HCT116 (cell line): Measurements from ENCODE around the gene NEK5. TPM values are rescaled to one million over a fixed set of nuclear protein-coding genes. Genes with fewer than 3 reads are reported as not detected.
A peak's percentile ranks its signal among the peaks of the same experiment; 100 is the strongest.

Experiments used
- ATAC-seq: fragments of 200-7000 bp; cut with Tn5 transposase; 2 replicates; pipeline ENCODE4 v1.9.1; 2020; ENCODE audit warnings: mild to moderate bottlenecking, moderate library complexity
- BruUV-seq: library from RNA; stranded (reverse); fragments of 400-500 nt; replicated peaks from 2 replicates; lab custom pipeline; 2021; lab: Mats Ljungman, UMichigan
- CTCF ChIA-PET: fragments of 300-600 bp; sonication (Branson Sonifier 250); formaldehyde crosslinking; loops from one replicate; lab custom pipeline; 2021; ENCODE audit warnings: antibody characterized with exemption; lab: Charles Lee
- POLR2A ChIA-PET: fragments of 300-600, 350-600 bp; sonication (Branson Sonifier 250); formaldehyde crosslinking; loops from one replicate; lab custom pipeline; 2021; ENCODE audit warnings: antibody characterized with exemption; lab: Charles Lee
- RAD21 ChIA-PET, 2 experiments: fragments of 300-600 bp; sonication (Branson Sonifier 250); formaldehyde crosslinking; loops; one replicate each; lab custom pipeline; 2023; ENCODE audit warnings: low total read pairs in 2 of 2; ENCODE audit not compliant: uncharacterized antibody in 2 of 2, unreplicated experiment in 2 of 2, low non-redundant PET in 1 of 2; lab: Charles Lee
- DNase-seq: peaks from one replicate; pipeline ENCODE4 v3.0.0-alpha.2; 2010; ENCODE audit warnings: low read depth, low spot score
- H2AFZ ChIP-seq: fragments of 200-600 bp; shearing (Covaris generic), sonication (generic); 2 replicates; pipeline ENCODE4 v1.6.1; 2017; ENCODE audit warnings: low read depth, mixed run types, mixed read lengths, antibody characterized with exemption, low read length; ENCODE audit not compliant: poor library complexity, severe bottlenecking
- H3K27ac ChIP-seq: 2 replicates; pipeline ENCODE4 v1.5.1; 2012; ENCODE audit warnings: low read depth, low read length
- H3K27me3 ChIP-seq: fragments of 200-600 bp; sonication (generic); 2 replicates; pipeline ENCODE4 v1.6.1; 2016; ENCODE audit warnings: mixed run types, low read length, mixed read lengths; ENCODE audit not compliant: insufficient read depth
- H3K36me3 ChIP-seq, 2 experiments: fragments of 200-500 bp in 1 of 2; fragments of 200-600 bp in 1 of 2; sonication (Bioruptor generic) in 1 of 2; sonication (generic) in 1 of 2; 2 replicates each; pipeline versions ENCODE4 v1.5.1 to v1.6.1; 2014 to 2016; ENCODE audit warnings: low read length in 2 of 2, inconsistent platforms in 1 of 2, mixed read lengths in 1 of 2, mixed run types in 1 of 2; ENCODE audit not compliant: insufficient read depth in 2 of 2, control insufficient read depth in 1 of 2
- H3K4me1 ChIP-seq, 2 experiments: fragments of 200-600 bp in 1 of 2; sonication (generic) in 1 of 2; 2 replicates each; pipeline versions ENCODE4 v1.5.1 to v1.6.1; 2012 to 2017; ENCODE audit warnings: low read length in 2 of 2, inconsistent platforms in 1 of 2, mild to moderate bottlenecking in 1 of 2, mixed read lengths in 1 of 2, mixed run types in 1 of 2, moderate library complexity in 1 of 2; ENCODE audit not compliant: insufficient read depth in 2 of 2, control insufficient read depth in 1 of 2
- H3K4me2 ChIP-seq: fragments of 200-600 bp; sonication (generic); 2 replicates; pipeline ENCODE4 v1.6.1; 2017; ENCODE audit warnings: mixed run types, low read length, mixed read lengths
- H3K4me3 ChIP-seq, 2 experiments: fragments of 200-600 bp in 1 of 2; sonication (generic) in 1 of 2; replicated peaks in 1 of 2; 2 replicates each; pipeline ENCODE4 v1.5.1; 2011 to 2016; ENCODE audit warnings: low read length in 2 of 2, control low read depth in 1 of 2, low read depth in 1 of 2, mild to moderate bottlenecking in 1 of 2, mixed read lengths in 1 of 2, mixed run types in 1 of 2
- H3K79me2 ChIP-seq: fragments of 200-600 bp; sonication (generic); 2 replicates; pipeline ENCODE4 v1.6.1; 2017; ENCODE audit warnings: mild to moderate bottlenecking, mixed run types, low read length, moderate library complexity, mixed read lengths; ENCODE audit not compliant: insufficient read depth
- H3K9ac ChIP-seq: fragments of 200-600 bp; sonication (generic); 2 replicates; pipeline ENCODE4 v1.6.1; 2016; ENCODE audit warnings: low read length, mixed read lengths
- H3K9me2 ChIP-seq: fragments of 200-600 bp; sonication (generic), shearing (Covaris generic); 2 replicates; pipeline ENCODE4 v1.6.1; 2017; ENCODE audit warnings: mixed run types, mild to moderate bottlenecking, moderate library complexity; ENCODE audit not compliant: insufficient read depth
- H3K9me3 ChIP-seq, 2 experiments: fragments of 200-500 bp in 1 of 2; fragments of 200-600 bp in 1 of 2; sonication (Bioruptor generic) in 1 of 2; sonication (generic) in 1 of 2; 2 replicates each; pipeline ENCODE4 v1.6.1; 2014 to 2017; ENCODE audit warnings: low read length in 2 of 2, mixed read lengths in 2 of 2, inconsistent platforms in 1 of 2, low read depth in 1 of 2, mild to moderate bottlenecking in 1 of 2, mixed run types in 1 of 2, moderate library complexity in 1 of 2; ENCODE audit not compliant: control insufficient read depth in 1 of 2, insufficient read depth in 1 of 2
- H4K20me1 ChIP-seq: fragments of 200-600 bp; sonication (generic), shearing (Covaris generic); 2 replicates; pipeline ENCODE4 v1.6.1; 2017; ENCODE audit warnings: mixed run types, mild to moderate bottlenecking, moderate library complexity; ENCODE audit not compliant: insufficient read depth
- CEBPB ChIP-seq: IDR thresholded peaks from 2 replicates; pipeline ENCODE4 v1.6.1; 2012; ENCODE audit warnings: low read depth
- EGR1 ChIP-seq: IDR thresholded peaks from 2 replicates; pipeline ENCODE4 v1.6.1; 2012; ENCODE audit warnings: low read depth
- ELF1 ChIP-seq: IDR thresholded peaks from 2 replicates; pipeline ENCODE4 v1.6.1; 2012; ENCODE audit warnings: low read depth, borderline replicate concordance
- EZH2phosphoT487 ChIP-seq: fragments of 200-600 bp; IDR thresholded peaks from 2 replicates; pipeline ENCODE4 v1.6.1; 2018; ENCODE audit warnings: antibody characterized with exemption, borderline replicate concordance
- TCF7L2 ChIP-seq: IDR thresholded peaks from 2 replicates; pipeline ENCODE4 v1.7.0; 2011; ENCODE audit warnings: borderline replicate concordance, inconsistent platforms; ENCODE audit not compliant: insufficient read depth, insufficient read length; ENCODE audit errors: extremely low read depth
- ZFX ChIP-seq: fragments of 450-650 bp; IDR thresholded peaks from 2 replicates; pipeline ENCODE4 v1.6.1; 2017
- intact Hi-C: fragments of 100-400 bp; cut with micrococcal nuclease; formaldehyde crosslinking; loops from 2 replicates; pipeline ENCODE4 v1.10.0; 2022
- total RNA-seq: library from RNA; stranded (reverse); gene quantifications from one replicate; pipeline ENCODE4 v1.2.1, GENCODE V29; 2021; ENCODE audit not compliant: unreplicated experiment
- TF ChIP-seq, protein P1 (sequence below), 3 experiments: fragments of 200-600 bp in 1 of 3; sonication (generic) in 1 of 3; IDR thresholded peaks in 2 of 3; conservative IDR thresholded peaks in 1 of 3; 2 replicates each; pipeline ENCODE4 v1.5.1; 2012 to 2017; ENCODE audit warnings: low read depth in 2 of 3, low read length in 2 of 3, antibody characterized with exemption in 1 of 3, borderline replicate concordance in 1 of 3, control low read depth in 1 of 3, mild to moderate bottlenecking in 1 of 3, mixed read lengths in 1 of 3, mixed run types in 1 of 3, moderate library complexity in 1 of 3; ENCODE audit not compliant: insufficient read depth in 1 of 3
- TF ChIP-seq, protein P2 (sequence below): IDR thresholded peaks from 2 replicates; pipeline ENCODE4 v1.6.1; 2011; ENCODE audit warnings: mild to moderate bottlenecking, low read length, moderate library complexity; ENCODE audit not compliant: insufficient replicate concordance; ENCODE audit errors: extremely low read depth
- TF ChIP-seq, protein P3 (sequence below): IDR thresholded peaks from 2 replicates; pipeline ENCODE4 v1.6.1; 2012
- TF ChIP-seq, protein P4 (sequence below): IDR thresholded peaks from 2 replicates; pipeline ENCODE4 v1.6.1; 2012; ENCODE audit warnings: low read depth

The NEK5 gene
- total RNA-seq, 1 experiment from 2014 or later: 1.5 TPM

DNA sequence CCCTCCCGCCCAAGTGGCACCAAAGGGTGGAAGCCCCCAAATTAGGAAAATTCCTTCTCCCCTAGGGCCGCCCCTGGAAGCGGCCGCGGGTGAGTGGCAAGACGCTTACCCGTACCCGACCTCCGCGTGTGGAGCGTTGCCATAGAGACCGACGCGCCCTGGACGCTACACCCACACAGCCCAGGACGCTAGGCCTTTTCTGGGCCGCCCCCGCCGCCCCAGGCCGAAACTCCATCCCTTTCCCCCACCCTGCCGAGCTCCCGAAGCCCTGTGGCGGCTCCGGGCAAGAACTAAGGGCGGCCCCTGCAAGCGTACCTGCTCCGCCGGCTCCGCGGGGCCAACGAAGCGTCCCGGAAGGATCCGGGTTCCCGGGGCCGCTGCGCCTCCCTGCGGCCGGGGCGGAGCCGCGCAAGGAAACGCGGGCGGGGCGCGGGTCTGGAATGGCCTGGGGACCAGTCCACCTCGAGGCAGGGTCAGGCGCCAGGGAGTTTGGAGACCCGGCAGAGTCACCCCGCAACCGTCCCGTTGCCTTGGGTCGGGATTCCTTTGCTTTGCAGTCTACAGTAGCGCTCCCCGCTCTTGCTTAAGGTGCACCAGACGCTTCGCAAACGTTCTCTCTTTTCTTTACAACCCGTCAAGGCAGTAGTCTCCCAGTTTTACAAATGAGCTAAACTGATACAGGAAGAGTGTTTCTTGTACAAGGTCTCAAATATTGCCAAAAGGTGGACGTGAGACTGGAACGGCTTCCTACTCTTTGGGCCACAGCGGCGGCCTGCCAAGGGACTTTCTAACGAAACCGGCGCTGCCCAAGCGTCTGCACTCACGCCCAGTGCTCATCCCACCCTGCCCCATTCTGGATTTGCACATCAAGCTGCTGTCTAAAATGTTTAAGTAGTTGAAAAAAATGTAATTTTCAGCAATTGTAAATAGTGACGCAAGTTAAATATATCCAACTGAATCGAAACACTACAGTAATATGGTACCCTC is at the start of gene NEK5 (continued):
- TF ChIP-seq EZH2phosphoT487 (no peak), ZFX (no peak), CEBPB (no peak)
- TF ChIP-seq, protein P1, sequence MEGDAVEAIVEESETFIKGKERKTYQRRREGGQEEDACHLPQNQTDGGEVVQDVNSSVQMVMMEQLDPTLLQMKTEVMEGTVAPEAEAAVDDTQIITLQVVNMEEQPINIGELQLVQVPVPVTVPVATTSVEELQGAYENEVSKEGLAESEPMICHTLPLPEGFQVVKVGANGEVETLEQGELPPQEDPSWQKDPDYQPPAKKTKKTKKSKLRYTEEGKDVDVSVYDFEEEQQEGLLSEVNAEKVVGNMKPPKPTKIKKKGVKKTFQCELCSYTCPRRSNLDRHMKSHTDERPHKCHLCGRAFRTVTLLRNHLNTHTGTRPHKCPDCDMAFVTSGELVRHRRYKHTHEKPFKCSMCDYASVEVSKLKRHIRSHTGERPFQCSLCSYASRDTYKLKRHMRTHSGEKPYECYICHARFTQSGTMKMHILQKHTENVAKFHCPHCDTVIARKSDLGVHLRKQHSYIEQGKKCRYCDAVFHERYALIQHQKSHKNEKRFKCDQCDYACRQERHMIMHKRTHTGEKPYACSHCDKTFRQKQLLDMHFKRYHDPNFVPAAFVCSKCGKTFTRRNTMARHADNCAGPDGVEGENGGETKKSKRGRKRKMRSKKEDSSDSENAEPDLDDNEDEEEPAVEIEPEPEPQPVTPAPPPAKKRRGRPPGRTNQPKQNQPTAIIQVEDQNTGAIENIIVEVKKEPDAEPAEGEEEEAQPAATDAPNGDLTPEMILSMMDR (IDR thresholded peaks at IDR 0.05 in 2 of 3, conservative IDR thresholded peaks at IDR 0.05 in 1 of 3; ENCODE audit: borderline replicate concordance in 1 of 3, insufficient read depth in 1 of 3, low read depth in 2 of 3, low read length in 2 of 3): peak; percentile 57 to 83 (median 61); a peak in 5 of 6 replicates

DNA sequence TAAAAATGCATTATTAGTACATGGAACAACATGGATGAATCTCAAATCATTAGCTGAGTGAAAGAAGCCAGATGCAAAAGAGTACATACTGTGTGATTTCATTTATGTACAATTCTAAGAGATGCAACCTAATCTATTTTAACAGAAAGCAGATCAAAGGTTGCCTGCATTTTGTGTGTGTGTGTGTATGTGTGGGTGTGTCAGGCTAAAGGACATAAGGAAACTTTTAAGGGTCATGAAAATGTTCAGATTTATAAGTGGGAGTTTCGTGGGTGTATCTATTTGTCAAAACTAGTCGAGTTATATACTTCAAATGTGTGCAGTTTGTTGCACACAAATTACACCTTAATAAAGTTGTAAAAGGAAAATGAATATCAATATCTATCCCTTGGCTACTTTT is 48.4 kb upstream of the NEK5 start:
- no peak for DNase-seq
- H3K4me3 ChIP-seq: no peak overlapping the region
- TF ChIP-seq, protein P2, sequence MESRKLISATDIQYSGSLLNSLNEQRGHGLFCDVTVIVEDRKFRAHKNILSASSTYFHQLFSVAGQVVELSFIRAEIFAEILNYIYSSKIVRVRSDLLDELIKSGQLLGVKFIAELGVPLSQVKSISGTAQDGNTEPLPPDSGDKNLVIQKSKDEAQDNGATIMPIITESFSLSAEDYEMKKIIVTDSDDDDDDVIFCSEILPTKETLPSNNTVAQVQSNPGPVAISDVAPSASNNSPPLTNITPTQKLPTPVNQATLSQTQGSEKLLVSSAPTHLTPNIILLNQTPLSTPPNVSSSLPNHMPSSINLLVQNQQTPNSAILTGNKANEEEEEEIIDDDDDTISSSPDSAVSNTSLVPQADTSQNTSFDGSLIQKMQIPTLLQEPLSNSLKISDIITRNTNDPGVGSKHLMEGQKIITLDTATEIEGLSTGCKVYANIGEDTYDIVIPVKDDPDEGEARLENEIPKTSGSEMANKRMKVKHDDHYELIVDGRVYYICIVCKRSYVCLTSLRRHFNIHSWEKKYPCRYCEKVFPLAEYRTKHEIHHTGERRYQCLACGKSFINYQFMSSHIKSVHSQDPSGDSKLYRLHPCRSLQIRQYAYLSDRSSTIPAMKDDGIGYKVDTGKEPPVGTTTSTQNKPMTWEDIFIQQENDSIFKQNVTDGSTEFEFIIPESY: no peak
- TF ChIP-seq, protein P1 (IDR thresholded peaks at IDR 0.05 in 2 of 3, conservative IDR thresholded peaks at IDR 0.05 in 1 of 3; ENCODE audit: borderline replicate concordance in 1 of 3, insufficient read depth in 1 of 3, low read depth in 2 of 3, low read length in 2 of 3): no peak
- TF ChIP-seq ZFX (no peak), TCF7L2 (no peak), EGR1 (no peak), ELF1 (no peak)
- TF ChIP-seq, protein P3, sequence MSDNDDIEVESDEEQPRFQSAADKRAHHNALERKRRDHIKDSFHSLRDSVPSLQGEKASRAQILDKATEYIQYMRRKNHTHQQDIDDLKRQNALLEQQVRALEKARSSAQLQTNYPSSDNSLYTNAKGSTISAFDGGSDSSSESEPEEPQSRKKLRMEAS: no peak
- TF ChIP-seq, protein P4, sequence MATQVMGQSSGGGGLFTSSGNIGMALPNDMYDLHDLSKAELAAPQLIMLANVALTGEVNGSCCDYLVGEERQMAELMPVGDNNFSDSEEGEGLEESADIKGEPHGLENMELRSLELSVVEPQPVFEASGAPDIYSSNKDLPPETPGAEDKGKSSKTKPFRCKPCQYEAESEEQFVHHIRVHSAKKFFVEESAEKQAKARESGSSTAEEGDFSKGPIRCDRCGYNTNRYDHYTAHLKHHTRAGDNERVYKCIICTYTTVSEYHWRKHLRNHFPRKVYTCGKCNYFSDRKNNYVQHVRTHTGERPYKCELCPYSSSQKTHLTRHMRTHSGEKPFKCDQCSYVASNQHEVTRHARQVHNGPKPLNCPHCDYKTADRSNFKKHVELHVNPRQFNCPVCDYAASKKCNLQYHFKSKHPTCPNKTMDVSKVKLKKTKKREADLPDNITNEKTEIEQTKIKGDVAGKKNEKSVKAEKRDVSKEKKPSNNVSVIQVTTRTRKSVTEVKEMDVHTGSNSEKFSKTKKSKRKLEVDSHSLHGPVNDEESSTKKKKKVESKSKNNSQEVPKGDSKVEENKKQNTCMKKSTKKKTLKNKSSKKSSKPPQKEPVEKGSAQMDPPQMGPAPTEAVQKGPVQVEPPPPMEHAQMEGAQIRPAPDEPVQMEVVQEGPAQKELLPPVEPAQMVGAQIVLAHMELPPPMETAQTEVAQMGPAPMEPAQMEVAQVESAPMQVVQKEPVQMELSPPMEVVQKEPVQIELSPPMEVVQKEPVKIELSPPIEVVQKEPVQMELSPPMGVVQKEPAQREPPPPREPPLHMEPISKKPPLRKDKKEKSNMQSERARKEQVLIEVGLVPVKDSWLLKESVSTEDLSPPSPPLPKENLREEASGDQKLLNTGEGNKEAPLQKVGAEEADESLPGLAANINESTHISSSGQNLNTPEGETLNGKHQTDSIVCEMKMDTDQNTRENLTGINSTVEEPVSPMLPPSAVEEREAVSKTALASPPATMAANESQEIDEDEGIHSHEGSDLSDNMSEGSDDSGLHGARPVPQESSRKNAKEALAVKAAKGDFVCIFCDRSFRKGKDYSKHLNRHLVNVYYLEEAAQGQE: no peak

More for the DNA sequence above, 48.4 kb upstream of the NEK5 start:
- no peaks in the 10 kb centered on the region for H3K4me1 ChIP-seq
- H2AFZ ChIP-seq: no peak overlapping the region
- H3K4me2 ChIP-seq: no peak overlapping the region
- ChIA-PET CTCF (no interaction called here), RAD21 (no interaction called here), POLR2A (no interaction called here)
- BruUV-seq: no TSS peak
- no peak overlapping the region for H3K9ac ChIP-seq
- no peaks in the 10 kb centered on the region for H3K79me2 ChIP-seq
- H3K27me3 ChIP-seq: no peaks in the 10 kb centered on the region
- H3K36me3 ChIP-seq: peaks cover 0 to 15% of the 10 kb centered on the region in 2 experiments; a peak in 2 of 4 replicates
- no peaks in the 10 kb centered on the region for H3K9me3 ChIP-seq
- intact Hi-C loops: no loop called here
- H3K27ac ChIP-seq: no peak overlapping the region
- ATAC-seq: no peak
- no peaks in the 10 kb centered on the region for H3K9me2 ChIP-seq
- H4K20me1 ChIP-seq: no peaks in the 10 kb centered on the region
